BJ (cell line): ENCODE measurements around the gene RPS21. TPM values are rescaled to one million over a fixed set of nuclear protein-coding genes. Genes with fewer than 3 reads are reported as not detected.
"Not testable (repeated sequence)": the region's sequence is repeated elsewhere in the genome, so short reads cannot be mapped to it uniquely, and the experiment has no call there.

ENCODE experiments used
- CTCF ChIA-PET: fragments of 350-600 bp; formaldehyde crosslinking; extraction: SDS; loops from one replicate; lab custom pipeline; 2021; ENCODE audit warnings: antibody characterized with exemption, inconsistent platforms; lab: Yijun Ruan, JAX
- POLR2A ChIA-PET: fragments of 300-600 bp; sonication (Branson Sonifier 250); formaldehyde crosslinking; extraction: SDS; loops from one replicate; lab custom pipeline; 2021; ENCODE audit warnings: antibody characterized with exemption; lab: Charles Lee
- DNase-seq: peaks from one replicate; pipeline ENCODE4 v3.0.0-alpha.2; 2011; ENCODE audit warnings: low read depth
- H3K27me3 ChIP-seq: 2 replicates; pipeline ENCODE4 v1.6.0; 2011; ENCODE audit warnings: low read length; ENCODE audit not compliant: control insufficient read depth, insufficient read depth
- H3K36me3 ChIP-seq: 2 replicates; pipeline ENCODE4 v1.5.1; 2011; ENCODE audit warnings: low read length; ENCODE audit not compliant: control insufficient read depth, insufficient read depth
- H3K4me3 ChIP-seq: 2 replicates; pipeline ENCODE4 v1.5.1; 2011; ENCODE audit warnings: low read depth, mild to moderate bottlenecking, control low read depth, low read length
- polyA plus RNA-seq: library from polyadenylated mRNA; depleted of rRNA; stranded (reverse); fragments of >200 nt; gene quantifications from 2 replicates; pipeline ENCODE4 v1.2.3, GENCODE V29; 2011
- TF ChIP-seq, protein P1 (sequence below): IDR thresholded peaks from 2 replicates; pipeline ENCODE4 v1.5.1; 2011; ENCODE audit warnings: low read depth, mild to moderate bottlenecking, control low read depth, inconsistent platforms, low read length, moderate library complexity; ENCODE audit not compliant: insufficient read depth

The RPS21 gene
- polyA plus RNA-seq, 1 experiment = 3,818 TPM

DNA sequence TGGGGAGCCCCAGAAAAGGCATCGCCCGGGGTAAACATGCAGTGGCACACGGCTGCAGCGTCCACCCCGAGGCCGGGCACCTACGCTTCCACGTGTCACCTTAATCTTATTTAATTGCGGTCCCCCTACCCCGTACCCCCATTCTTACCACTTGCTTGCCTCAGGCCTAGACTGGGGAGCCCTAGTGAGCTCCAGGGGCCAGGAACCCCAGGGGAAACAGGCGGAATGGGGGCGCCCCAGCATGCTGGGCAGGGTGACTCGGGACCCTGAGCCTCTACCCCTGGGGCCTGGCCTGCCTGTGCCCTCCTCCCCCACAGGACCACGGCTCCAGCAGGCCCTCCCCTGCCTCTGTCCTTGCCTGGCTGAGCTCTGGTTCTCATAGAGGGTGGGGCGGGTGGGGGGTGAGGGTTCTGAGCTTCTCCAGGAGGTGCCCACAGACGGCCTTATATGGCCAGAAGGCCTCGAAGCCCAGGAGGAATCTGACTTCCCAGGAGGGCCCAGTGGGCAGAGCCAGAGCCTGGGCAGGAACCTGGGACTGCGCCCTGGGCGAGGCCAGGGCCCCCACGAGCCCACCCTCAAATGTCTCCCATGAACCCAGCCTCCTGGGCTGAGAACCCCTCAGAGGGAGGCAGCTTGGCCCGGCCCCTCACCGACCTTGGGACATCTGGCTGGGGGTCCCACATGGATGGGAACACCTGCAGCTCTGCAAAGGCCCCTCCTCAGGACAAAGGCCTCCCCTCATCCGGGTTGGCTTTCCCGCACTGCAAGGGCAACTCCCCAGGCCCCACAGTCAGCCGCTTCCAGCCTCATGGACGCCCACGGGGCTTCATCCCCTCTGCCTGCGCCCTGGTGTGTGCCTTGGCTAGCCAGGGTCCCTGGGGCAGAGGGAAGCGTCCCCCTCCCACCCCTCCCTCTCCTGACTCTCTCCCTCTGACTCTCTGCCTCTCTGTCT is 14.6 kb upstream of the RPS21 start:
- H3K36me3 ChIP-seq = no peaks in the 10 kb centered on the region
- H3K4me3 ChIP-seq = no peak overlapping the region
- DNase-seq = no peak
- ChIA-PET CTCF (interaction anchor here (0.7 to 1.2 kb wide), 3 partner anchors 10 to 70 kb away, joined by 3 to 8 read pairs (median 3); partner anchors contain the start of gene ADRM1), POLR2A (no interaction called here)
- no peaks in the 10 kb centered on the region for H3K27me3 ChIP-seq
- TF ChIP-seq, protein P1, sequence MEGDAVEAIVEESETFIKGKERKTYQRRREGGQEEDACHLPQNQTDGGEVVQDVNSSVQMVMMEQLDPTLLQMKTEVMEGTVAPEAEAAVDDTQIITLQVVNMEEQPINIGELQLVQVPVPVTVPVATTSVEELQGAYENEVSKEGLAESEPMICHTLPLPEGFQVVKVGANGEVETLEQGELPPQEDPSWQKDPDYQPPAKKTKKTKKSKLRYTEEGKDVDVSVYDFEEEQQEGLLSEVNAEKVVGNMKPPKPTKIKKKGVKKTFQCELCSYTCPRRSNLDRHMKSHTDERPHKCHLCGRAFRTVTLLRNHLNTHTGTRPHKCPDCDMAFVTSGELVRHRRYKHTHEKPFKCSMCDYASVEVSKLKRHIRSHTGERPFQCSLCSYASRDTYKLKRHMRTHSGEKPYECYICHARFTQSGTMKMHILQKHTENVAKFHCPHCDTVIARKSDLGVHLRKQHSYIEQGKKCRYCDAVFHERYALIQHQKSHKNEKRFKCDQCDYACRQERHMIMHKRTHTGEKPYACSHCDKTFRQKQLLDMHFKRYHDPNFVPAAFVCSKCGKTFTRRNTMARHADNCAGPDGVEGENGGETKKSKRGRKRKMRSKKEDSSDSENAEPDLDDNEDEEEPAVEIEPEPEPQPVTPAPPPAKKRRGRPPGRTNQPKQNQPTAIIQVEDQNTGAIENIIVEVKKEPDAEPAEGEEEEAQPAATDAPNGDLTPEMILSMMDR = no peak

DNA sequence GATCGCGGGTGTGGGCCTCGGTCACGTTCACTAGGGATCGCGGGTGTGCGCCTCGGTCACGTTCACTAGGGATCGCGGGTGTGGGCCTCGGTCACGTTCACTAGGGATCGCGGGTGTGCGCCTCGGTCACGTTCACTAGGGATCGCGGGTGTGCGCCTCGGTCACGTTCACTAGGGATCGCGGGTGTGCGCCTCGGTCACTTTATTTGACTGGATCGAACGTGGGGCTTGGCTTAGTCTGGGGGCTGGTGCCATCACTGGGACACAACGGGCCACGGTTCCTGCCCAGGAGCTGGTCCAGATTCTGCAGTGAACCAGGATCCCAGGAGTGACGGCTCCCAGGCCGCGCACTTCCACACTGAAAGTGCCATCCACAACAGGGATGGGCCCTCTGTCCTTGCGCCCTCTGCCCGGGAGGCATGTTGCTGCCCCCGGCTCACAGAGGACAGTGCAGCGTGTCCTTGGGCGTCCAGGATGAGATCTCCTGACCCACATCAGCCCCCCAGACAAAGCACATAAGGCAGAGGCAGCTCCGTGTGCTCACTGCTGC is 13.2 kb upstream of the RPS21 start:
- CTCF ChIA-PET = interaction anchor here (2.4 to 3.1 kb wide), 3 partner anchors 9 to 72 kb away, joined by 11 to 20 read pairs (median 12); partner anchors contain the start of genes ADRM1 and RPS21
- H3K27me3 ChIP-seq, DNase-seq, H3K36me3 ChIP-seq, POLR2A ChIA-PET, H3K4me3 ChIP-seq: not testable (repeated sequence)

DNA sequence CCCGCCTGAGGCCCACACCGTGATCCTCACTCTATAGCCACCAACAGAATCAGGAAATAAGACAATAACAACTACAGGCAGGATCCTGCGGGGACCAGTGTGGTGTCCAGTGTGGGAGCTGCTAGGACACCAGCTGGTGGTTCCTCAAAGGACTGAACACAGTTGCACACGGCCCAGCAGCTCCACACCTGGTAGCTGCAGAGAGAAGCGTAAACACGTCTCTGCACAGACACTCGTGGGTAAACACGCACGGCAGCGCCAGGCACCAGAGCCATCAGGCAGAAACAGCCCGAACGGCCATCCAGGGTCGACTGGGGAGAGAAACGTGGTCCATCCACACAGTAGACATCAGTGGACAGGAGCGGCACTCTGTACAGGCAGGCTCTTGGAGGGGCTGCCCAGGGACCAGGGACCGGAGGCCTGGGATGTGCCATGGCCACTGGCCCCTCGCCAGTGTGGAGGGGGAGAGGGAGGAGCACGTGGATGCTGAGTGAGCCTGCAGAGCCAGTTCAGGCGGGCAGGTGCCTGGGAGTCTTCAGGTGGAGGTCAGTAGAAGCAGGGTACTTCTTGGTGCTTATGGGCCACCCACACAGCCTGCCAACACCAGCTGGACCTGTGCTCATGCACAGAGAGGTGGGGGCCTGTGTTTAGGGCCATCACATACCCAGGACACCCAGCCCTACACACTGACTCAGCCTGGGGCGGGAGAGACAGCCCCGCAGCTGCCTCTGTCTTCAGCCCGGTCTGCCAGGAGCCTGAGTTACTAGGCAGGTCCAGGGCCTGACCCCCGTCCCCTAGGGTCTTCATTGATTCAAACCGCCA is 12.4 kb upstream of the RPS21 start:
- DNase-seq = no peak
- Histone ChIP-seq H3K36me3 (no peaks in the 10 kb centered on the region), H3K27me3 (no peaks in the 10 kb centered on the region), H3K4me3 (no peak overlapping the region)
- CTCF ChIA-PET = interaction anchor here (1.1 to 3.1 kb wide), 5 partner anchors 9 to 75 kb away, joined by 3 to 20 read pairs (median 11); partner anchors contain the start of genes ADRM1 and RPS21
- POLR2A ChIA-PET = no interaction called here
- TF ChIP-seq, protein P1 = no peak

DNA sequence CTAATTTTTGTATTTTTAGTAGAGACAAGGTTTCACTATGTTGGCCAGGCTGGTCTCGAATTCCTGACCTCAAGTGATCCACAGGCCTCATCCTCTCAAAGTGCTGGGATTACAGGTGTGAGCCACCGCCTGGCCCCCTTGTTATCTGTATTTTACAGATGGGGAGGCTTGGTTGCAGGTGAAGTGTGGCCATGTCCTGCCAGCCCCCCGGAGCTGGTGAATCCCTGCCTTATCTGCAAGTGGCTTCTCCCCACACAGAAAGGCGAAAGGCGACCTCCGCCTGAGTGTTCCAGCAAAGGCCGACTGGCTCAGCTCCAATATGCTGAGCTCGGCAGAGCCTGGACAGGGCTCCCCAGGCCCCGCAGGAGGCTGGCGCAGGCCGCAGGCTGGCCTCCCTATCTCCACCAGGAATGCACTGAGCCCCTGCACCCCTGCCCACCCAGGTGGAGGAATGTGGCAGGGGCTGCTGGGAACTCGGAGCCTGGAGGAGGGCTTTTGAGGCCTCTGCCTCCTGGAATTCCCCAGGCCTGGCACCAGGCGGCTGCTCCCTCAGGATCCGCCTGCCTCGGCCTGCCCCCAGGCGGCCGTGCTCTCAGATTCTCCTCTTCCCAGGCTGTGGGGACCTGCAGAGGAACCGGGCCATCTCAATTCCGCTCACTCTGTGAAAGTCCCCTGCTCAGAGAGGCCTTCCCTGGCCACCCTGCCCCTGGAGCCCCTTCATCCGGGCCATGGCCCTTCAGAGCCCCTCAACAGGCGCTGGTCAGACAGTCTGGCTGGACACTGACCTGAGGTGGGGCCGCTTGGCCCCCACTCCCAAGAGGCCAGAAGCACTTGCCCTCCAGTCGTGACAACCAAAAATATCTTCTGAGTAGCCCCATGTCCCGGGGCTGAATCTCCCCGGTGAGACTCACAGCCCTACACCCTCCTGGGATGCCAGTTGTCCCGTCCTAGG is 10.5 kb upstream of the RPS21 start:
- H3K36me3 ChIP-seq = no peaks in the 10 kb centered on the region; the same call in 1 of the 2 replicates
- no peaks in the 10 kb centered on the region for H3K27me3 ChIP-seq
- H3K4me3 ChIP-seq = no peak overlapping the region
- no peak for DNase-seq
- TF ChIP-seq, protein P1 = peak; percentile 47
- ChIA-PET CTCF (interaction anchor here (0.5 to 3.1 kb wide), 12 partner anchors 8 to 366 kb away, joined by 3 to 20 read pairs (median 4); partner anchors contain the start of genes ADRM1, LAMA5 and RPS21), POLR2A (interaction anchor here (0.6 kb wide), 1 partner anchor 240 kb away, joined by 3 read pairs; no protein-coding TSS in a partner anchor)
